ENCODE measurements around the gene MYRIP. TPM values are rescaled to one million over a fixed set of nuclear protein-coding genes. Genes with fewer than 3 reads are reported as not detected.

The MYRIP gene
- total RNA-seq, 1 experiment from 2014 or later = not detected

DNA sequence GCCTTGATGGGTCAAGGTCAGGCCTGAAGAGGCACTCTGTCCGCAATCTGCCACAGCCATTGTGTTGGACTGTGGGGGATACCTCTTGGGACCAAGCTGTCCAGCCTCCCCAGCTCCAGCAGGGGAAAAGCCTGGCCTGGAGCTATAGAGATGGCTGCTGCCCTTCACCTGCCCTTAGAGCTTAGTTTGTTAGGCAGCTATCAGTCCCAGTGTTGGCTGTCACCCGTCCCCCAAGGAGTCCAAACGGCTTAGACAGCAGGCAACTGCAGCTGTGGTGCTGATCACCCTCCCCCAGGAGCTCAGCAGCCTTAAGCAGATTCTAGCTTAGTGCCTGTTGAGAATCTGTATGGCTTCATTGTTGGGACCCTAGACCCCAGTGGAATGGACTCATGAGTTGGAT lies 180.3 kb downstream of the MYRIP start:
- CTCF ChIA-PET = no interaction called here

GRCh38 chr3:39990532-39990931 lies 181.1 kb downstream of the MYRIP start:
- Histone ChIP-seq H3K4me3 (ENCODE audit: low read length) (no peak overlapping the region), H3K27ac (ENCODE audit: low read length) (no peak overlapping the region), H4K20me1 (ENCODE audit: low read length) (no peaks in the 10 kb centered on the region), H2AFZ (ENCODE audit: low read length) (no peak overlapping the region), H3K27me3 (ENCODE audit: low read length) (no peaks in the 10 kb centered on the region), H3K9ac (ENCODE audit: low read length) (no peak overlapping the region), H3F3A (ENCODE audit: low read length, unreplicated experiment) (no peaks in the 10 kb centered on the region), H3K9me2 (replicated peaks; ENCODE audit: low read length) (no peaks in the 10 kb centered on the region), H3K4me1 (ENCODE audit: insufficient read depth, low read length) (no peaks in the 10 kb centered on the region), H3K9me3 (ENCODE audit: low read length) (no peaks in the 10 kb centered on the region), H3K4me2 (ENCODE audit: low read length) (no peak overlapping the region), H3K36me3 (ENCODE audit: low read depth, low read length) (no peaks in the 10 kb centered on the region), H3K79me2 (ENCODE audit: low read length) (no peaks in the 10 kb centered on the region)
- ATAC-seq (no peak), DNase-seq (peak; percentile 60)
- no peak for TF ChIP-seq EZH2phosphoT487 (IDR thresholded peaks at IDR 0.05; ENCODE audit: borderline replicate concordance, low read length)
- TF ChIP-seq CTCF (conservative IDR thresholded peaks at IDR 0.05; ENCODE audit: low read depth, low read length) = peak; percentile 69
- TF ChIP-seq EZH2 (IDR thresholded peaks at IDR 0.05; ENCODE audit: low read length, unreplicated experiment) = no peak
- POLR2A ChIA-PET (ENCODE audit: unreplicated experiment) = no interaction called here
- no TSS peak for BruUV-seq (replicated peaks)
- CTCF ChIA-PET = no interaction called here
- intact Hi-C loops (cut with micrococcal nuclease) = no loop called here

More for the DNA sequence above, 180.3 kb downstream of the MYRIP start:
- no peak for TF ChIP-seq CTCF (conservative IDR thresholded peaks at IDR 0.05; ENCODE audit: low read depth, low read length)
- TF ChIP-seq EZH2phosphoT487 (IDR thresholded peaks at IDR 0.05; ENCODE audit: borderline replicate concordance, low read length) = no peak
- no peak for TF ChIP-seq EZH2 (IDR thresholded peaks at IDR 0.05; ENCODE audit: low read length, unreplicated experiment)
- Histone ChIP-seq H3K27ac (ENCODE audit: low read length) (no peak overlapping the region), H4K20me1 (ENCODE audit: low read length) (no peaks in the 10 kb centered on the region), H3K79me2 (ENCODE audit: low read length) (no peaks in the 10 kb centered on the region), H3K4me1 (ENCODE audit: insufficient read depth, low read length) (no peaks in the 10 kb centered on the region), H3K27me3 (ENCODE audit: low read length) (no peaks in the 10 kb centered on the region), H2AFZ (ENCODE audit: low read length) (no peak overlapping the region), H3K4me3 (ENCODE audit: low read length) (no peak overlapping the region), H3K9ac (ENCODE audit: low read length) (no peak overlapping the region), H3K4me2 (ENCODE audit: low read length) (no peak overlapping the region), H3K9me3 (ENCODE audit: low read length) (no peaks in the 10 kb centered on the region), H3K9me2 (replicated peaks; ENCODE audit: low read length) (no peaks in the 10 kb centered on the region), H3F3A (ENCODE audit: low read length, unreplicated experiment) (no peaks in the 10 kb centered on the region), H3K36me3 (ENCODE audit: low read depth, low read length) (no peaks in the 10 kb centered on the region)
- ATAC-seq (no peak), DNase-seq (no peak)
- intact Hi-C loops (cut with micrococcal nuclease) = no loop called here
- no TSS peak for BruUV-seq (replicated peaks)
- POLR2A ChIA-PET (ENCODE audit: unreplicated experiment) = no interaction called here

GRCh38 chr3:40008796-40009195 lies 199.4 kb downstream of the MYRIP start:
- no peak overlapping the region for H3K27ac ChIP-seq (ENCODE audit: low read length)
- H3K4me1 ChIP-seq (ENCODE audit: insufficient read depth, low read length) = no peaks in the 10 kb centered on the region
- no TSS peak for BruUV-seq (replicated peaks)
- H3K4me3 ChIP-seq (ENCODE audit: low read length) = no peak overlapping the region
- no peaks in the 10 kb centered on the region for H4K20me1 ChIP-seq (ENCODE audit: low read length)
- intact Hi-C loops (cut with micrococcal nuclease) = no loop called here
- no peaks in the 10 kb centered on the region for H3K9me2 ChIP-seq (replicated peaks; ENCODE audit: low read length)
- H3K79me2 ChIP-seq (ENCODE audit: low read length) = no peaks in the 10 kb centered on the region
- H3K27me3 ChIP-seq (ENCODE audit: low read length) = peaks cover 5% of the 10 kb centered on the region; the same call in 1 of the 2 replicates
- POLR2A ChIA-PET (ENCODE audit: unreplicated experiment) = no interaction called here
- H3K36me3 ChIP-seq (ENCODE audit: low read depth, low read length) = no peaks in the 10 kb centered on the region
- no peak overlapping the region for H2AFZ ChIP-seq (ENCODE audit: low read length)
- no peaks in the 10 kb centered on the region for H3F3A ChIP-seq (ENCODE audit: low read length, unreplicated experiment)
- ATAC-seq (no peak), DNase-seq (no peak)
- no peak overlapping the region for H3K4me2 ChIP-seq (ENCODE audit: low read length)
- TF ChIP-seq EZH2phosphoT487 (IDR thresholded peaks at IDR 0.05; ENCODE audit: borderline replicate concordance, low read length) = no peak
- no peak for TF ChIP-seq CTCF (conservative IDR thresholded peaks at IDR 0.05; ENCODE audit: low read depth, low read length)
- no peak for TF ChIP-seq EZH2 (IDR thresholded peaks at IDR 0.05; ENCODE audit: low read length, unreplicated experiment)
- no peak overlapping the region for H3K9ac ChIP-seq (ENCODE audit: low read length)
- H3K9me3 ChIP-seq (ENCODE audit: low read length) = no peaks in the 10 kb centered on the region
- CTCF ChIA-PET = no interaction called here
